CD4-positive, alpha-beta T cell treated with Interleukin-17A for 1 hour (primary cell): ENCODE data around the gene DYNLT1.
"Not testable (repeated sequence)": the region's sequence is repeated elsewhere in the genome, so short reads cannot be mapped to it uniquely, and the experiment has no call there.

ENCODE experiments used
- DNase-seq: peaks from one replicate; pipeline ENCODE4 v3.0.0-alpha.2; 2020

The DYNLT1 gene

DNA sequence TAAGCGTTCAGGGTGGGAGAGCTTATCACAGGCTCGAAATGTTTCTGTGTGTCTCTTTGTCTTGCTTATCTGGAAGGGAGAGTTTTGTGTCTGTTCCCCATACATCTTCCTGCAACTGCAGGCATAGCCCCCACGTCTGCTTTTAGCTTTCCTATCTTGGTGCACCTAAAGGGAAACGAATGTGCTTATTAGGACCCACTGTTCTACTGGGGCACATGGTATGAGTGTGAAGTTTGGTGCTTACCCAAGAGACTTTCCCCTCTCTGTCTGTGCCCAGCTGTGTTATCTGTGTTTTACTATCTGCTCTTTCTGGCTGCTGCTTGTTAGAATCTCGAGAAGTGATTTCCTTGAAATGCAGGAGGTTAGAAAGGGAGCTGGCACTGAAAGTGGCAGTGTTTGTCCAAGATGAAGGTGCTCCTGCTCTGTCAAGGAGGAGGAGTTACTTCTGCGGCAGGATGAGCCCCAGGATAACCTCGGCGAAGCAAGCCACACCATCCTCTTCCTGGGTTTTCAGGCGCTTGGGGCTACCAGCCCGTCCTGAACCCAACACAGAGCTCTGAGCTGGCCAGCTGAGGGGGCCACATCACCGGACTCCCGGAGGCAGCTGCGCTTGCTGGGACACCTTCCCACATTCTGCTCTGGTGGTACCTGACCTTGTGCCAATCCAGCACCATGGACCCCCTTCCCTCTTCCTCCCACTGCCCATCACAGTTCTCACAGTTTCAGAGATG lies 23.4 kb downstream of the DYNLT1 start:
- DNase-seq = no peak

DNA sequence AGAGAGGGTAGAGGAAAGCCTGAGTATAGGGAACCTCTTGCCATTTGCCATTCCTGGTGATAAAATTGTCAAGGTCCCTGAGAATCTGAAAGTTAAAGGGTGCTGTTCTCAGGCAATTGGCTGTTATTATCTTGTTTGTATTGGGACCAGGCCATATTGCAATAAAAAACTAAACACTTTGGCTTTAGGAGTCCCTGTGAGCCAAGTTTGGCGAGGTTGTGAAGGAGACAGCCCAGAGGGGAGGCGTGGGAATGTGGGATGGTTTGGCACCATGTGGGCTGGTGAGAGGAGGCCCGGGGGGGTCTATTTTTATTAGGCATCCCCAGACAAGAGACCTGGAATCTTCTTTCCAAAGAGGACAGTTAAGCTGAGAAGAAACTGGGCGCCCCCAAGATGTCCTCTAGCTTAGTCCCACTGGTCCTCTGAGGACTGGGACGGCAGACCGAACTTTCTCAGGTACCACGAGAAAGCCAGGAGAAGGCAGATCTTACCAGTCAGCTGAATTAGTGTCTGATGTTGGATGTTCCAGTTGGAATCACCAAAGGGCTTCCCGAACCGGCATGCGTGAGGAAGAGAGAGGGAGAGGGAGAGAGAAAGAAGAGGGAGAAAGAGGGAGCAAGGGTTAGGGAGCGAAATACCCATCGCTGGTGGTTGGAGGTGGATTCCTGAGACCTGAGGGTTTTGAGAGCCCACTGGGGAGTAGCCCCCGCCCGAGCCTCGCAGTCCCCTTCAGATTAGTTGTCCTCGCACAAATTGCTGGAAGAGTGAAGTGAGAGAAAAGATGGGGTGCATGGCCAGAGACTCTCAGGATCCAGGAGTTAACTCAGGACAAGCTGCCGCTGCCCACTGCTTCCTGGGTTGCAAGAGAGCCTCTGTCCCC lies 24.4 kb downstream of the DYNLT1 start:
- DNase-seq = no peak

DNA sequence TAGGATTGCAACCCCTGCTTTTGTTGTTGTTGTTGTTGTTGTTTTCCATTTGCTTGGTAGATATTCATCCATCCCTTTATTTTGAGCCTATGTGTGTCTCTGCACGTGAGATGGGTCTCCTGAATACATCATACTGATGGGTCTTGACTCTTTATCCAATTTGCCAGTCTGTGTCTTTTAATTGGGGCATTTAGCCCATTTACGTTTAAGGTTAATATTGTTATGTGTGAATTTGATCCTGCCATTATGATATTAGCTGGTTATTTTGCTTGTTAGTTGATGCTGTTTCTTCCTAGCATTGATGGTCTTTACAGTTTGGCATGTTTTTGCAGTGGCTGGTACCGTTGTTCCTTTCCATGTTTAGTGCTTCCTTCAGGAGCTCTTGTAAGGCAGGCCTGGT lies 26.3 kb downstream of the DYNLT1 start:
- DNase-seq = not testable (repeated sequence)

DNA sequence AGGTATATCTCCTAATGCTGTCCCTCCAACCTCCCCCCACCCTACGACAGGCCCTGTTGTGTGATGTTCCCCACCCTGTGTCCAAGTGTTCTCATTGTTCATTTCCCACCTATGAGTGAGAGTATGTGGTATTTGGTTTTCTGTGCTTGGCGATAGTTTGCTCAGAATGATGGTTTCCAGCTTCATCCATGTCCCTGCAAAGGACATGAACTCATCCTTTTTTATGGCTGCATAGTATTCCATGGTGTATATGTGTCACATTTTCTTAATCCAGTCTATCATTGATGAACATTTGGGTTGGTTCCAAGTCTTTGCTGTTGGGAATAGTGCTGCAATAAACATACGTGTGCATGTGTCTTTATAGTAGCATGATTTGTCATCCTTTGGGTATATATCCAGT lies 29.9 kb downstream of the DYNLT1 start:
- DNase-seq = not testable (repeated sequence)

DNA sequence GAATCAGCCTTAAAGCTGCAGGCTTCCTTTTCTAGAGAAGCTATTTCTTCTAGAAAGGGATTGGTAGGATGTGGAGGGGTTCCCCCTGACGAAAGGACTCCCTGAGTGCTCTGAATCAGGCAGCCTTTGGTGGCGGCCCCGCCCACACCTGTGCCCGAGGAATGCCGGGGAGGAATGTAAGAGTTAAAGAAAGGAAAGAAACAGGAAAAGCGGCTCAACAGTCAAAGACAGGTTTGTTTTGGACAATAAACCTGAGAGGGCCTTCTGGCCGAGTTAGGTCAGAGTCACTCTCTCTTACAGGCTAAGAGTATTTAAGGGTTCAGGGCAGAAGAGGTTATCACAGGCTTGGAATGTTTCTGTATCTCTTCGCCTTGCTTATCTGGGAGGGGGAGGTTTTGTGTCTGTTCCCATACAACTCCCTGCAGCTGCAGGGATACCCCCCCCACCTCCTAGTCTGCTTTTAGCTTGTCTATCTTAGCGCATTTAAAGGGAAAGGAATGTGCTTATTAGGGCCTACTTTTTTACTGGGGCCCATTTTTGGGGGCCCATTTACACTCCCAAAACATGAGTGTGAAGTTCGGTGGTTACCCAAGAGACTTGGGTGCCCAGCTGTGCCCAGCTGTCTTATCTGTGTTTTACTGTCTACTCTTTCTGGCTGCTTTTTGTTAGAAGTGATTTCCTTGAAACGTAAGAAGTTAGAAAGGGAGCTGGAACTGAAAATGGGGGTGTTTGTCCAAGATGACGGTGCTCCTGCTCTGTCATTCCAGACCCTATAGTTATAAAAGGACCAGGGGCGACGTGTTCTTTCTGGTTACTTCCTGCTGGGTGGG lies 32.8 kb downstream of the DYNLT1 start:
- no peak for DNase-seq

DNA sequence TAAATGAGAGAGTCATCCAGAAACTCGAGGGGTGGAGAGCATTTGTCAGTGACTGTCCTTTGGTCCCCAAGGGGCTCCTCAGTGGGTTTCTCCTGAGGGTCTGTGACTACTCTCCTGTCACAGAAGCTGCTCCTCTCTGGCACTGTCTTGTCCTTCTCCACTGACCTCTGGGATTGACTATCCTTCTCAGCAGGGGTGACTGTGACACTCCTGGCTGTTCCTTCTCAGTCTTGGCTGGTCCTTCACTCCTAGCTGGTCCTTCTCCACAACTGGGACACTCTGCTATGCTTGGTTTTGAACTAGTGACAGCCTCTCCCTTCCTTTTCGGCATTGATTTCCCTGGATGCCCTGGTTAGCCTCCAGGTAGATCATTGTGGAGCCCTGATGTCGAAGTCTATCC lies 33.5 kb downstream of the DYNLT1 start:
- no peak for DNase-seq

DNA sequence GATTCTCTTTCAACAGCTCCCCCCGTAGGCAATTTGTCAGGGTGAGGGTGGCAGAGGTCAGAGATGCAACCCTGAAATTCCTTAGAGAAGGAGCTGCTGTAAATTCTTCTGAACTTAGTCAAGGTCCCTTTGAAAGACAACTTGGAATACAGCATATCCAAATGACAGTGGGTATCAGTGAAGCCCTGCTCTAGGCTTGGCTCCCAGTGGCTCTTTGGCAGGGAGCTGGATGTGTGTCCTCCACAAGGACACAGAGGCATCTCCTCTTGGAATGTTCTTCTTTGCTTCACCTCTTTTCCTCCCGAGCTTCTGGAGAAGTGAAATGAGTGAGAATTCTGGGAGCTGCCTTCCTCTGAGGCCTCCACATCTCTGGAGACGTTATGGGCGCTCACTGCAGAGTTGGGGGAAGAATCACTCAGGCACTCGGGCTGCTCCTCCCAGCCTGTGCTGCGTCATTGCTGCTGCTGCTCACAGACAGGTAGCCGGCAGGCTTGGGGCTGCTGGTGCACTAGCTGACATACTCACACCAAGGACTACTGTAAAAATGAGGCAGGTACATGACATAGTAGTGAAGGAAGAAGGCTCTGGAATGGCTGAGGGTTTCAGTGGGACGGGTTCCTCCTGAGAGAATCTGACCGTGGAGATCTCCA lies 34.1 kb downstream of the DYNLT1 start:
- no peak for DNase-seq

DNA sequence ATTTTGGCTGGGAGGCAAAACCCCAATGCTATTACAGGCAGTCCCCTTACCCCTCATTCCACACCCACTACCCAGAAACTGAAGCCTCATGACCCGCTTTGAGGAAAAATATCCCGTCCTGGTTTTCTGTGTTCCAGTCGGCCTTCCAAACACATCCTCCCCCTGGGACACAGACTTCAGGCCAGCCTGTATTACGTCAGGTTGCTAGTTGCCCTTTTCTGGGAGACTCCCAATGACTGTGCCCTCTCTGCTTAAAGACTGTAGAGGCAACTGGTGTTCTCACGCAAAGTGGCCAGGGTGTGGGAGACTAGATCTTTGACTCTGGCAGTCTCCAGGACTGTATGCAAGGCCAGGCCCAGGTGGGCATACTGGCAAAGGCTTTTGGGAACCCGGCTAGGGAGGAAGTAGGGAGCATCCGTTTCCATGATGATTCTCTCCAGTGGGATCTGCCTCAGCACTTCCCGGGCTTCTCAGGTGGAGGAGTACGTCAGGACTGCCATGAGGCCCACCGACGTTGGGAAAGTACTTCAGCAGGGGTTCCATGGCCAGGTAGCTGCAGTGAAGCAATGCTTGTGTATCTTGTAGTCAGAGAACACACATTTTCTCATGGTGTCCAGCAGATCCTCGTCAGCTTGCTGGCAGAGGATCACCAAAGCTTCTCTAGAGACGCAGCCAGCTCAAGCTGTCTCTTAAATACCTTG lies 34.9 kb downstream of the DYNLT1 start:
- no peak for DNase-seq

DNA sequence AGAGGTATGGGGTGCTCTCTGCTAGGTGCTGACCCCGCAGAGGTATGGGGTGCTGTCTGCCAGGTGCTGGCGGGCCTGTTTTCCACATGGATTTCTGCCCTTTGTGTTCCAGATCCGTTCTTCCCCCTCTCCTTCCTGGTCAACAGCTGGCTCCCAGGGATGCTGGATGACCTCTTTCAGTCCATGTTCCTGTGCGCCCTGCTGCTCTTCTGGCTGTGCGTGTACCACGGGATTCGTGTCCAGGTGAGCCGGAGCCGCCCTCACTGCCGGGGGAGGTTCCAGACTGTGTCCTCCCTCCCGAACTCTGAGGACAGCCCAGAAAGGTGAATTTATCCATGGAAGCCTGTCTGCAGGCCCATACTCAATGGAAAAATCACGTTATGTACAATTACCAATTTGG lies 36.3 kb downstream of the DYNLT1 start:
- no peak for DNase-seq

DNA sequence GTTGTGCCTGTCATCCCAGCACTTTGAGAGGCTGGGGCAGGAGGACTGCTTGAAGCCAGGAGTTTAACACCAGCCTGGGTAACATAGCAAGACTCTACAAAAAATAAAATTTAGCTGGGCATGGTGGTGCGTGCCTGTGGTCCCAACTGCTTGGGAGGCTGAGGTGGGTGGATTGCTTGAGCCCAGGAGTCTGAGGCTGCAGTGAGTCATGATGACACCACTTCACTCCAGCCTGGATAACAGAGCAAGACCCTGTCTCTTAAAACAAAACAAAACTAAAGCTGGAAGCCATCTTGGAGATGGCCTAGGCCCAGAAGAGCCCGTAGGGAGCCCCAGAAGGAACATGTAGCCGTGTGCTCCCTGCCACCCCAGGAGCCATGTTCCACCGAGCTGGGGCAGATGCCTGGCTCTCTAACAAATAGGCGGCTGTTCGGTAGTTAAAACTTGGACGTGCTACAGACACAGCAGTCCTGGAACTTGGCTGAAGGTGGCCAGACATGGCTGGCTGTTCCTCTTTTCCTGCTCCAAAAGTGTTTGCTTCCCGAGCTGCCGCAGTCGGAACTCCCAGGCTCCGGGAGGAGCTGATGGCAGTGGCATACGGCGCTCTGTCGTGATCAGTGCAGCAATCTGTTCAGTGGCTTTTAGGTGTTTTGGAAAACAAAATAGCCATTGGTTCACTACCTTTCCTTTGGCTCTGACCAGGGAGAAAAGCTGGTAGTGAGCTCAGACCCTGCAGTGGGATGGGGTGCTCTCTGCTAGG lies 37.0 kb downstream of the DYNLT1 start:
- DNase-seq = no peak

DNA sequence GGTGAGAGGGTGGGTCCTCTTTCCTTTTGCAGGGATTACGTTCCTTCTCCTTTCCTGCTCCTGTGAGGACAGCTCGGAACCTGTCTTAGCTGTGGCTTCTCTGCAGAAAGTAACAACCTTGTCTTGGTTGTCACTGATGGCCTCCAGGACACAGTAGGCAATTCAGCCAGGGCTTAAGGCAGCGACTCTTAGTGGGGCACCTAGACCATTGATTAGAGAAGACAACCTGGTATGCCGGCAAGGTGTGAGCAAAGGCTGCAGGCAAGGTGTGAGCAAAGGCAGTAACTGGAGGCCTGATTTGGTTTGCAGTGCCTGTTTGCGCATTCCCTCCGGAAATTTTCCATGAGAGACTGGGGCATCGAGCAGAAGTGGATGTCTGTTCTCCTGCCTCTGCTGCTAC lies 37.6 kb downstream of the DYNLT1 start:
- no peak for DNase-seq

DNA sequence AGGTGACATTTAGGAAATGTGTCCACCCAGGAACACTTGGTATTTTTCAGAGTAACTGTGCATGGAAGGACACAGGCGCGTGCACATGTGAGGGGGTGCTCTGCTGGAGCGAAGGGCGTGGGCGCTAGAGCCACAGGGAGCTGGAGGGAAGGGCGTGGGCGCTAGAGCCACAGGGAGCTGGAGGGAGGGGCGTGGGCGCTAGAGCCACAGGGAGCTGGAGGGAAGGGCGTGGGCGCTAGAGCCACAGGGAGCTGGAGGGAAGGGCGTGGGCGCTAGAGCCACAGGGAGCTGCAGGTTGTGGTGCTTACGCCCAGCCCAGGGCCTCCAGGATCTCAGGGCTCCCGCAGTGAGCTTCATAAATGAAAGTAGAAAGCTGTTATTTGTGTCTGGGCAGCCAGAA lies 38.5 kb downstream of the DYNLT1 start:
- DNase-seq = not testable (repeated sequence)

DNA sequence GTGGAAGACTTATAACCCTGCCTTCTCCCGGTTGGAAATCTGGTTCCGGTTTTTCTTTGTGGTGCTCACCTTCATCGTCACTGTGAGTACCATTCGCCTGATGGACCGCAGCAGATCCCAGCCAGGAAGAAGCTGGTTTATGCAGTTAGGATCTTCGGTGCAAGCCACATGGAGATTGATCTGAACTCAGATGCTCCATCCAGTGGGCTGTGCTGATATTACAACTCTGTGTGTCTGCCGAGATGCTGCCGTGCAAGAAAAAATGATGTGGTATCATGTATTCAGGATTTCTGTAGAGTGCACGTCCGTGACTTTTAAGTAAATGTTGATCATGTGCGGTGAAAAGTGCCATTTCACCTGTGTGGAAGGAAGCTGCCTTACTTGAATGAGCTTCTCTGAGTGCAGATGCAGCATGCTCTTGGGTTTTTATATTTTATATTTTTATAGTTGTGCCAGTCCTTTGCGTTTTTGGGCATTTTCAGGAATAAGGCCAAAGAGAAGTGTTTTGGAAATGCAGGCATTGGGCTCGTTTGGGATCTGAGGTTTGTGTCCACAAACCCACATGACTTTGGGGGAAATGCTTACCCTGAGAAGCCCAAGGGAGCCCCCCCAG lies 39.2 kb downstream of the DYNLT1 start:
- DNase-seq = peak; percentile 65

DNA sequence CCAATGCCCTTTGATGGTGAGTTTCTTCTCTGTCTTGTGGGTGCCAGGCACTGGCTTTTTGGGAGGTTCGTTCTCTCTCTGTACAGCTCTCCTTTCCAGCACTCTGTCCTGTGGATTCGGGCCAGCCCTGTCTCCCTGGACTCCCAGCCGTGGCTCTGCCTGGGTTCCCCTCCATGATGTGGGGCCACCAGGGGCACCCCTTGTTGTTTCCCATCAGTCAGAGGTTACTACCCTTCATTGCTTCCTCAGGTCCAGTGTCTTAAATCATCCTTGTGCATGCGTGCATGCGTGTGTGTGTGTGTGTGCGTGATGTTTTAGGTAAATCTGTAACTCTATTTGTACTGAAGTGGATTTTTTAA lies 40.5 kb downstream of the DYNLT1 start:
- DNase-seq = no peak

DNA sequence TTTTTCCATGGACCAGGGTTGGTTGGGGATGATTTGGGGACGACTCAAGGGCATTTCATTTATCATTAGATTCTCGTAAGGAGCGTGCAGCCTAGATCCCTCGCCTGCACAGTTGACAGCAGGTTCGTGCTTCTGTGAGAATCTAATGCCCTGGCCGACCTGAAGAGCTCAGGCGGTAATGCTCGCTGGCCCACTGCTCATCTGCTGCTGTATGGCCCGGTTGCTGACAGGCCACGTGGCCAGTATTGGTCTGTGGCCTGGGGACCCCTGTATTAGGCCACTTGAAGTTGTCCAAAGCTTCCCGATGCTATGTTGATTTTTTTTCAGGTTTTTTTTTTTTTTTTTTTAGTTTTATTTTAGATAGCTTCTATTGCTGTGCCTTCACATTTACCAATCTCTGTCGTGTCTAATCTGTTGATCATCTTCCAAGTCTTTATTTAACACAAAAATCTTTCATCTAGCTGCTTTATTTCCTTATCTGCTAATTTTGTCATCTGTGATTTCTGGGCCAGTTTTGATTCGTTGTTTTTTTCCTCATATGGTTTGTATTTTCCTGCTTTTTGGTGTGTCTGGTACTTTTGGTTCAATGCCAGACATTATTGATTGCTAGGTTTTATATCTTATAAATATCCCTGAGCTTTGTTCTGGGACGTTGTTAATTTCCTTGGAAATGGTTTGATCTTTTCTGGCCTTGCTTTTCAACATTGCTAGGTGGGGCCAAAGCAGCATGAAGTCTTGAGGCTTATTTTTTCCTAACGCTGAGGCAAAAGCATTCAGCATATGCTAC lies 41.1 kb downstream of the DYNLT1 start:
- DNase-seq = no peak

DNA sequence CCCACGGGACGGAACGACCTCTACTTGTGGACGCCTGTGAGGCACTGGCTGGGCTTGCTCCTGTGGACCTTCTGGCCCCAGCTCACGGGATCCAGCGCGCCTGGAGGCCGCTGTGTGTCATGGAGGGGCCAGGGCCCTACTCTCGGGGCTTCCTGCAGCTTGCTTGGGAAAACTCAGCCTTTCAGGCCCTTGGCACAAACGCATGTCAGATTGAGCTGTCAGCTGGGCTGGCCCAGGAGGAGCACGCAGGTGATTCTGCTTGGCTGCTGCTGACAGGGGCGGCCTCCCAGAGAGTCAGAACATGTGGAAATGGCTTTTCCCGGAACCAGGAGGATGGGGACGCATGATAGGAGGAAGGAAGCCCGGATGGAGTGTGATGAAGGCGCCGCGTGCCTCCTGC lies 44.9 kb downstream of the DYNLT1 start:
- DNase-seq = no peak

DNA sequence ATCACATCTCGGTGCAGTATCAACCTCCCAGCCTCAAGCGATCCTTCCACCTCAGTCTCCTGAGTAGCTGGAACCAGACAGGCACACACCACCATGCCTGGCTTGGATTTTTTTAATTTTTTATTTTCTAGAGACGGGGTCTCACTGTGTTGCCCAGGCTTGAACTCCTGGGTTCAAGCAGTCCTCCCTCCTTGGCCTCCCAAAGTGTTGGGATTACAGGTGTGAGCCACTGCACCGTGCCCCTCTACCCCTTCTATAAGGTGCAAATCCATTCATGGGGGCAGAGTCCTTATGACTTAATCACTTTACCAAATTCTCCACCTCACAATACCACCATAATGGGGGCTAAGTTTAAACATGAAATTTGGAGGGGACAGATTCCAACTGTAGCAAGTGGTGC lies 47.0 kb downstream of the DYNLT1 start:
- DNase-seq = no peak

DNA sequence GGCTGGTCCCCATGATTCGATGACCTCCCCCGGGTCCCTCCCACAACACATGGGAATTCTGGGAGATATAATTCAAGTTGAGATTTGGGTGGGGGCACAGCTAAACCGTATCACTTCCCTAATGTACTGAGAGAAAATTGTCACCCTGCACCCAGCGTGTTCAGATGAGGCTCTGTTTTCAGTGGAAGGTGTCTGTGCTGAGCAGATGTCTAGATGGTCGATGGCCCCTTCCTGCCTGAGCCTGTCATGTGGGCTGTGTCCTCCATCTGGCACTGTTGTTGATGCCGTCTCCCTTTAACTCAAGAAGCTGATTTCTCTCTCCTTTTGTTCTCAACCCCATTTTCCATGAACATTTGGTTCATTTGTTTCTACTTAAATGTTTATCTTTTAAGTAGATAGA lies 47.7 kb downstream of the DYNLT1 start:
- no peak for DNase-seq

DNA sequence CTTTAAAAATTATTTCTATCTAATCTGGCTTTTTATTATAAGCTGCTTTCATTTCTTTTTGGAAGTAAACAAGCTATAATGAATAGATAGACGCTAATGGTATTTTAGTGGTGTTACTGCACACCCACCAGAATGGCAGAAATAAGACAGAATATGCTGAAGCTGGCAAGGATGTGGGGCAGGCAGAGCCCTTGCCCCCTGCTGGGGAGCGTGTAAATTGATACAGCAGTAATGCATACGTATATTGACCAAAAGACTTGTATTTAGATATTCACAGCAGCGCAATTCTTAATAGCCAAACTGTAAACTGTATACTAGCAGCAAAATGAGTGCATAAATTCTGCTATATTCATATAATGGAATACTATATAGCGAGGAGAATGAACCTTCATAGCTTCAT lies 49.3 kb downstream of the DYNLT1 start:
- DNase-seq = peak; percentile 39

DNA sequence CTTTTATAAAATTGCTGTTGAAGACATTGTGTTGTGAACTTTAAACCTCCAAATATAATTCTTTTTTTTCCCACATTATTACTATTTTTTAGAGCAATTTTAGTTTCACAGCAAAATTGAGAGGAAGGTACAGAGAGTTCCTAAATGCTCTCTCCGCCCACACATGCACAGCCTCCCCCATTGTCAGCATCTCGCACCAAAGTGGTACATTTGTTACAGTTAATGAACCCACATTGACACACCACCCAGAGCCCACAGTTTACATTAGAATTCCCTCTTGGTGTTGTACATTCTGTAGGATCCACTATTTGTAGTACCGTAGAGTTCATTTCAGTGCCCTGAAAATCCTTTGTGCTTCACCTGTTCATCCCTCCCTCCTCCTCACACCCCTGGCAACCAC lies 50.9 kb downstream of the DYNLT1 start:
- no peak for DNase-seq
